Stomach (tissue), 4 donors: ENCODE measurements around the gene TSPAN33.

Experiments
- CTCF ChIP-seq, 7 experiments: fragments of 450-650 bp in 4 of 7; fragments of 200-600 bp in 3 of 7; sonication (generic) in 3 of 7; IDR thresholded peaks; one replicate each; pipeline ENCODE4 v1.5.1; 2016 to 2019; ENCODE audit warnings: antibody characterized with exemption in 7 of 7, control low read depth in 2 of 7, mild to moderate bottlenecking in 1 of 7
- EP300 ChIP-seq: sonication (generic); formaldehyde crosslinking; IDR thresholded peaks from one replicate; pipeline ENCODE4 v1.6.1; 2017; ENCODE audit warnings: antibody characterized with exemption
- POLR2A ChIP-seq, 4 donors: fragments of 450-650 bp; IDR thresholded peaks; one replicate each; pipeline ENCODE4 v1.6.1; 2016; ENCODE audit warnings: antibody characterized with exemption in 4 of 4, control low read depth in 2 of 4, mild to moderate bottlenecking in 1 of 4, moderate library complexity in 1 of 4
- POLR2AphosphoS5 ChIP-seq, 3 donors: sonication (generic); formaldehyde crosslinking; IDR thresholded peaks; one replicate each; pipeline ENCODE4 v1.6.1; 2016; ENCODE audit warnings: antibody characterized with exemption in 3 of 3

GRCh38 chr7:129159539-129159938 is 15.0 kb downstream of the TSPAN33 start:
- no peak for TF ChIP-seq POLR2AphosphoS5 (IDR thresholded peaks at IDR 0.05)
- TF ChIP-seq CTCF (IDR thresholded peaks at IDR 0.05) = no peak
- TF ChIP-seq POLR2A (IDR thresholded peaks at IDR 0.05) = no peak
- no peak for TF ChIP-seq EP300
